Measurements from ENCODE around the gene SLC25A28. TPM values are rescaled to one million over a fixed set of nuclear protein-coding genes. Genes with fewer than 3 reads are reported as not detected.

Gene SLC25A28
- total RNA-seq, 1 experiment from 2014 or later, result 22.2 TPM

- no CpG with 5 or more reads among the region's 9 CpGs for WGBS (ENCODE audit: extremely low coverage, insufficient read length, low lambda C conversion rate)
- peaks cover 33% of the 10 kb centered on the region for H3K27me3 Mint-ChIP-seq (ENCODE audit: low read depth)
- no peak for TF ChIP-seq CTCF (conservative IDR thresholded peaks at IDR 0.05)
Observed at GRCh38 chr10:99654390-99655175, 34.3 kb upstream of the SLC25A28 start.

More at GRCh38 chr10:99654390-99655175, 34.3 kb upstream of the SLC25A28 start:
- Histone ChIP-seq H4K5ac (ENCODE audit: insufficient read length, low read depth, low read length) (no peak overlapping the region), H3K79me2 (ENCODE audit: insufficient read depth, low read length) (no peaks in the 10 kb centered on the region), H3K4me1 (ENCODE audit: insufficient read depth, low read length) (no peaks in the 10 kb centered on the region), H3K18ac (ENCODE audit: insufficient read length, low read depth, low read length) (no peak overlapping the region), H2AFZ (ENCODE audit: low read length) (no peak overlapping the region), H3T11ph (ENCODE audit: low read length) (no peak overlapping the region), H2BK120ac (ENCODE audit: low read depth, low read length, poor library complexity, severe bottlenecking) (no peak overlapping the region), H3K23ac (ENCODE audit: insufficient read length, low read depth, low read length) (no peak overlapping the region), H4K20me1 (ENCODE audit: control insufficient read depth, insufficient read depth, insufficient read length) (no peaks in the 10 kb centered on the region), H2BK20ac (ENCODE audit: low read depth, low read length, poor library complexity, severe bottlenecking) (no peak overlapping the region), H3K79me1 (ENCODE audit: insufficient read depth, low read depth, low read length, poor library complexity, severe bottlenecking) (no peaks in the 10 kb centered on the region), H3K56ac (ENCODE audit: insufficient read length, low read depth, low read length) (no peak overlapping the region), H3K14ac (ENCODE audit: insufficient read depth, low read length) (no peak overlapping the region), H4K91ac (ENCODE audit: insufficient read length, low read depth, low read length) (no peak overlapping the region), H3K23me2 (ENCODE audit: insufficient read length, low read depth, low read length, poor library complexity, severe bottlenecking) (peaks cover 6% of the 10 kb centered on the region), H3K9me3 (ENCODE audit: control insufficient read depth, low read depth, low read length) (no peaks in the 10 kb centered on the region), H2AK5ac (ENCODE audit: insufficient read length, low read length) (no peak overlapping the region), H3K27me3 (ENCODE audit: insufficient read depth, low read length) (no peaks in the 10 kb centered on the region; the same call in 1 of the 2 replicates), H3K27ac (ENCODE audit: insufficient read length, low read depth, low read length) (no peak overlapping the region), H4K8ac (replicated peaks; ENCODE audit: insufficient read length, low read depth, low read length) (no peak overlapping the region), H3K4me2 (ENCODE audit: insufficient read depth, insufficient read length, low read length) (no peak overlapping the region), H3K9ac (ENCODE audit: extremely low read depth, insufficient read length, low read length) (no peak overlapping the region), H2BK12ac (ENCODE audit: insufficient read length, low read depth, low read length) (no peak overlapping the region), H2BK15ac (ENCODE audit: low read depth, low read length) (no peak overlapping the region), H2BK5ac (ENCODE audit: insufficient read length, low read length) (no peak overlapping the region), H3K4ac (ENCODE audit: low read depth, low read length) (no peak overlapping the region)
- Mint-ChIP-seq H3K4me1 (peaks cover 5 to 8% of the 10 kb centered on the region in 2 experiments; a peak in 3 of 4 replicates), H3K9me3 (peaks cover 0 to 2% of the 10 kb centered on the region in 2 experiments; a peak in 2 of 5 replicates), H3K36me3 (ENCODE audit: insufficient read depth in 1 of 3, low read depth in 3 of 3) (no peaks in the 10 kb centered on the region; a peak in 1 of 7 replicates), H3K4me3 (no peak overlapping the region), H3K27ac (no peak overlapping the region)
- DNase-seq, result no peak

Data from H9 (cell line).